Measurements from ENCODE around the gene CELSR1. TPM values are rescaled to one million over a fixed set of nuclear protein-coding genes. Genes with fewer than 3 reads are reported as not detected.

Gene CELSR1, protein sequence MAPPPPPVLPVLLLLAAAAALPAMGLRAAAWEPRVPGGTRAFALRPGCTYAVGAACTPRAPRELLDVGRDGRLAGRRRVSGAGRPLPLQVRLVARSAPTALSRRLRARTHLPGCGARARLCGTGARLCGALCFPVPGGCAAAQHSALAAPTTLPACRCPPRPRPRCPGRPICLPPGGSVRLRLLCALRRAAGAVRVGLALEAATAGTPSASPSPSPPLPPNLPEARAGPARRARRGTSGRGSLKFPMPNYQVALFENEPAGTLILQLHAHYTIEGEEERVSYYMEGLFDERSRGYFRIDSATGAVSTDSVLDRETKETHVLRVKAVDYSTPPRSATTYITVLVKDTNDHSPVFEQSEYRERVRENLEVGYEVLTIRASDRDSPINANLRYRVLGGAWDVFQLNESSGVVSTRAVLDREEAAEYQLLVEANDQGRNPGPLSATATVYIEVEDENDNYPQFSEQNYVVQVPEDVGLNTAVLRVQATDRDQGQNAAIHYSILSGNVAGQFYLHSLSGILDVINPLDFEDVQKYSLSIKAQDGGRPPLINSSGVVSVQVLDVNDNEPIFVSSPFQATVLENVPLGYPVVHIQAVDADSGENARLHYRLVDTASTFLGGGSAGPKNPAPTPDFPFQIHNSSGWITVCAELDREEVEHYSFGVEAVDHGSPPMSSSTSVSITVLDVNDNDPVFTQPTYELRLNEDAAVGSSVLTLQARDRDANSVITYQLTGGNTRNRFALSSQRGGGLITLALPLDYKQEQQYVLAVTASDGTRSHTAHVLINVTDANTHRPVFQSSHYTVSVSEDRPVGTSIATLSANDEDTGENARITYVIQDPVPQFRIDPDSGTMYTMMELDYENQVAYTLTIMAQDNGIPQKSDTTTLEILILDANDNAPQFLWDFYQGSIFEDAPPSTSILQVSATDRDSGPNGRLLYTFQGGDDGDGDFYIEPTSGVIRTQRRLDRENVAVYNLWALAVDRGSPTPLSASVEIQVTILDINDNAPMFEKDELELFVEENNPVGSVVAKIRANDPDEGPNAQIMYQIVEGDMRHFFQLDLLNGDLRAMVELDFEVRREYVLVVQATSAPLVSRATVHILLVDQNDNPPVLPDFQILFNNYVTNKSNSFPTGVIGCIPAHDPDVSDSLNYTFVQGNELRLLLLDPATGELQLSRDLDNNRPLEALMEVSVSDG (N-terminal part only)
- 7.6 TPM for total RNA-seq
- long read RNA-seq, partial matches to known transcripts: 15 of 31 reads
- long read RNA-seq, other reads (novel, unspliced or antisense): 13 of 31 reads

DNA sequence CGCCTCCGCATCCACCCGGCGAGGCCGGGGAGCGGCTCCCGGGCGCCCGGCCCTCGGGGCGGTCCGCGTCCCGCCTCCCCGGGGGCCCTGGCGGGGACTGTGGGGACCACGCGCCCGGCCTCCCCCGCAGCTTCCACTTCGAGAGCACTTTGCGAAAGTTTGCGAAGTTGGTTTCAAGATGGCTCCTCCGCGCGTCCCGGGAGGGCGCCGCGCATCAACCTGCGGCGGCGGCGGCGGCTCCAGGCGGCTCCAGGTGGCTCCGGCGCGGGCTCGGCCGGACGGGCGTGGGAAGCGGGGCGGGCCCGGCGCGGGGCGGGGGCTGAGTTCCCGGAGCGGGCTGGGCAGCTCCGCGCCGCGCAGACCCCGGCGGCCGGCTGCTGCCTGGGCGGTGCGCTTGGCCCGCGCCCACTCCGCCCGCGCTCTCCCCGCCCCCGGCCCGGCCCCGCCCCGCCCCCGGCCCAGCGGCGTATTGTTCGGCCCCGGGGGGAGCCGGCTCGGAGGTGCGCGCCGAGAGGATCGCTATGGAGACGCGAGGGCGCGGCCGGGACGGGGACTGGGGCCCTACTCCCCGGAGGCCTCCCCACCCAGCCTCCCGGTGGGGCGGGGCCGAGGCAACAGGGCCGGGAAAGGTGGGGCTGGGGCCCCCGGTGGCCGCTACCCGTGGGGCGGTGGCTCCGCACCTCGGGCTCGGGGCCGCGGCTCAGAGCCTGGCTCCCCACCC, at the start of gene CELSR1:
Gene CELSR1, minus strand, starts transcription at position 396 of the 721 bp plus-strand sequence. CDS start 450 bp downstream, outside the sequence.
- DNase-seq (no peak), ATAC-seq (ENCODE audit: poor library complexity) (peak; percentile 47)
- intact Hi-C loops (cut with DNase I): loop anchor here (5.0 kb wide), 1 partner anchor 165 kb away; no protein-coding TSS in a partner anchor

DNA sequence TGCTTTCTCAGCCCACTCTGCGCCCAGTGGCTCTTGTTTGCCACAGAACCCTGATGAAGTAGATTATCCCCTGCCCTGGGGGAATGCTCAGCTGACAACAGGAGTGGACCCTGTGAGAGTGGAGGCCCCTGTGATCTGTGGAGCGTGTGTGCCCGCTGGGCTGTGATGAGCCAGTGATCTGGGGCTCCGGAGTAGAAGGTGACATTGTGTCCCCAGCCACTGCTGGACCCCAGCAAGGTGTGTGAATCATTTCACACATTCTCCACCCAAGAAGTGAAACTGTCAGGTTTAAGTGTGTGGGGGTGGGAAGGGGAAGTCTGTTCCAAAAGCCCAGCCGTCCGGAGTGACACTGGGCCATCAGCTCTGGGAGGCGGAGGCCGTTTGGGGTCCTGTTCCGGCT, 49.6 kb upstream of the CELSR1 start:
- intact Hi-C loops (cut with DNase I): loop anchor here (10.0 kb wide), 1 partner anchor 78 kb away; no protein-coding TSS in a partner anchor
- ATAC-seq (ENCODE audit: poor library complexity) (no peak), DNase-seq (peak; percentile 21)

DNA sequence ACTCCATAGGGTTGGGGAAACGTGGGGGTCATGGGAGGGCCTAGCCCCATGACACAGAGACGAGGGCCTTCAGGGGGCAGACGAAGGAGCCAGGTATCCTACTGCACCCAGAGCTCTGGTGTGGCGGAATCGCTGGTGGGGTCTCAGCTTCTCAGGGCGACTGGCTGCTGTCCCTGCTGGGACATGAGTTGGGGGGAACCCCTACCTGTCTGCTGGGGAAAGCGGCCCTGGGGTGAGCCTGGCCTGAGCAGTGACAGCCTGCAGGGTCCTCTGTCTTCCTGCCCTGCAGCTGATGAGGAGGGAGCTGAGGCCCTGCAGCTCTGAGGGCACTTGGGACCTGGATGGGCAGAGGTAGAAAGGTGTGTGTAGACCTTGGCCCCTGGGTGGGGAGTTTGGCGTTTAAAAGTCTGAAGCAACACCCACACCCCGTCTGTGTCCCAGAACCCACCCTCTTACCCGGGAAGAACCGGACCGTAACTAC, 49.2 kb upstream of the CELSR1 start:
- intact Hi-C loops (cut with DNase I): loop anchor here (10.0 kb wide), 1 partner anchor 78 kb away; no protein-coding TSS in a partner anchor
- DNase-seq (peak; percentile 30), ATAC-seq (ENCODE audit: poor library complexity) (no peak)

DNA sequence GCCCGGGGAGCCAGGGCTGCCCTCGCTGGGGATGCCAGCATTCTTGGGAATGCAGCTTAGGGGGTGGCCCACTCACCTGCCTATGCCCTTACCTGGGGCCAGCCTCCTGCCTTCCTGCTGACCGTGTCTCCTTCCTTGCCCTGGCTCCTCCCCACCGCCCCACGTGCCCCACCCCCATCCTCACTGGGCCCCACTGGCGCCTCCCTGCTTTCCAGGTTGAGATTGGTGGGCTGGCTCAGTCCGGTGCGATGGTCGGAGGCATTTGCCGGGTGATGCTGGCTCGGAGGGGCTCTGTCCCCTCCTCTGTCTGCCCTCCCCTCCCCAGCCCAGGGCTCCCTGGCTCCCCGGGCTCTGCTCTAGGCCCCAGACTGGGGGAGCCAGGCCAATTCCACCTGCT, 48.7 kb upstream of the CELSR1 start:
- DNase-seq: peak; percentile 26
- intact Hi-C loops (cut with DNase I): loop anchor here (10.0 kb wide), 1 partner anchor 79 kb away; no protein-coding TSS in a partner anchor

DNA sequence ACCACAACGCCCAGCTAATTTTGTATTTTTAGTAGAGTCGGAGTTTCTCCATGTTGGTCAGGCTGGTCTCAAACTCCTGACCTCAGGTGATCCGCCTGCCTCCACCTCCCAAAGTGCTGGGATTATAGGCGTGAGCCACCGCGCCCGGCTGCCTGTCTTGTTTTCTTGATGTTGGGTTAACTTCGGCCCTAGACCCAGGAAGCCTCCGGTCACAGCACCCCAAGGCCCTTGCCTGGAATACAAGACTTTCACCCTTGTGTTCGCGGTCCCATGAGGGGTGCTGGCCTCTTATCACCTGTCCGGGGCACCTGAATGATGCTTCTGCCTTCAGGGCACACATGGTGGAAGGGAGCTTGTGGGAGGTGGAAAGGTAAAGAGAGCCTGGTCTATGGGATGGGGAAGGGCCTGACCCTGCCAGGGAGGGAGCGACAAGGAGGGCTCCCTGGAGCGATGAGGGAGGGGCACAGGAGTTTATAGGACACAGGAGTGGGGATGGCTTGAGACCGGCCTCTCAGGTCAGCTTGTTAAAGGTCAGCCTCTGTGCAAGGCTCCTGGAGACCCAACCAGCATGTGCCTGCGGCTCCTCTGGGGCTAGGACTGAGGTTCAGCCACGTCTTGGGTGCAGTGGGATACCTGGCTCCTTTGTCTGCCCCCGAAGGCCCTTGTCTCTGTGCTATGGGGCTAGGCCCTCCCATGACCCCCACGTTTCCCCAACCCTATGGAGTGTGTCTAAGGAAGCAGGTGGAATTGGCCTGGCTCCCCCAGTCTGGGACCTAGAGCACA, 48.1 kb upstream of the CELSR1 start:
- intact Hi-C loops (cut with DNase I): loop anchor here (10.0 kb wide), 1 partner anchor 79 kb away; no protein-coding TSS in a partner anchor
- ATAC-seq (ENCODE audit: poor library complexity) (no peak), DNase-seq (peak; percentile 20)

More for the DNA sequence above, 48.7 kb upstream of the CELSR1 start:
- no peak for ATAC-seq (ENCODE audit: poor library complexity)

DNA sequence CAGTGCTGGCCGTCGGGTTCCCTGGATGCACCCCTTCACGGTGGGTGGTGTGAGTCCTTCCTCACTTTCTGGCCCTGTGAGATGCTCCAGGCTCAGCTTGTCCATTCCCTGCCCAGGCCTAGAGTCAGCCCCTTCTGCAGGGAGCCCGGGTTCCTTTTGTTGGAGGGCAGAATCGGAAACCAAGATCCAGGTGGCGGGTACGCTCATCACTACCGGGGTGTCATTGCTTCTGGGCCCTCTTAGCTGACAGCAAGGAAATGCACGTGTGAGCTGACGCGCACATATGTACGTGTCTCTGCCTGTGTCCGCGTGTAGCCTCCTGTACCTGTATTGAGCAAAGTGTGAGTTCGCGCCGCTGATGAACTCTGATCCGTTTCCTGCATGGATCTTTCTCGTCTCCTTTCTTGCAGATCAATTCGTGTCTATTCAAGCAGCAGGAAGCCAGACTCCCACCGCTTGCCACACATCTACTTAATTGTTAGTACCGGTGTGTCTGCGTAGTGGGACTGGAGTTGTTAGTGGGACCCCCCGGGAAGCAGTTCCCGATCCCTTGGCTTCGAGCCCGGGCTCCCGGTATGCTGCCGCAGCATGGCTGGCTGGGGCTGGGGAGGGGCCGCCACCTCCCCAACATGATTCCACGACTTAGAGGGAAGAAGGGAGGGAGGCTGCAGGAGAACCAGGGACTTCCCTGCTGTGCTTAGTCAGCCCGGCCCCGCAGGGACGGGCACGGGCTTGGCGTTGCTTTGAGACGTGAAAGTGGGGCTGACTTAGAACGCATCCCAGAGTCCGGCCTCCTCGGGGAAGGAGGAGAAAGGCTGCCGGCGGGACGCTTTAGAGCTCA, 46.9 kb upstream of the CELSR1 start:
- DNase-seq: peak; percentile 41

DNA sequence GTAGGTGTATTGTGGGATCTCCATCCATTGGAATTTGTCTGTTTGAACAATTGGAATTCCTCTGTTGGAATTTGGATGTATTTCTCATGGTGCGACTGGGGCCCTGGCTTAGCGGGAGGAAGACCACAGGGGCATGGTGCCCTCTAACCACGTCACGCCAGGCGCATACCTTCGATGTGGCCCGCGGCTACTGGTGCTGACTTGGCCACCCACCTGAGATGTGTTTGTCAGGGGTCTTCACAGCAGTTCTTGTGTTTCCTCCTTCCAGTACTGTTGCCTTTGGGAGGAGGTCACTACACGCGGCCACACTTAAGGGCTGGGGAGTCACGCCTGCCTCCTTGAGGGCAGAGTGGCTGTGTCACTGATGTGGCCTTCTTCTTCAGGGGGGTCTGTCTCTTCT, 46.2 kb upstream of the CELSR1 start:
- DNase-seq: no peak
- intact Hi-C loops (cut with DNase I): loop anchor here (10.0 kb wide), 1 partner anchor 81 kb away; no protein-coding TSS in a partner anchor
- no peak for ATAC-seq (ENCODE audit: poor library complexity)

More for the DNA sequence above, 46.9 kb upstream of the CELSR1 start:
- intact Hi-C loops (cut with DNase I): loop anchor here (10.0 kb wide), 1 partner anchor 80 kb away; no protein-coding TSS in a partner anchor
- no peak for ATAC-seq (ENCODE audit: poor library complexity)

DNA sequence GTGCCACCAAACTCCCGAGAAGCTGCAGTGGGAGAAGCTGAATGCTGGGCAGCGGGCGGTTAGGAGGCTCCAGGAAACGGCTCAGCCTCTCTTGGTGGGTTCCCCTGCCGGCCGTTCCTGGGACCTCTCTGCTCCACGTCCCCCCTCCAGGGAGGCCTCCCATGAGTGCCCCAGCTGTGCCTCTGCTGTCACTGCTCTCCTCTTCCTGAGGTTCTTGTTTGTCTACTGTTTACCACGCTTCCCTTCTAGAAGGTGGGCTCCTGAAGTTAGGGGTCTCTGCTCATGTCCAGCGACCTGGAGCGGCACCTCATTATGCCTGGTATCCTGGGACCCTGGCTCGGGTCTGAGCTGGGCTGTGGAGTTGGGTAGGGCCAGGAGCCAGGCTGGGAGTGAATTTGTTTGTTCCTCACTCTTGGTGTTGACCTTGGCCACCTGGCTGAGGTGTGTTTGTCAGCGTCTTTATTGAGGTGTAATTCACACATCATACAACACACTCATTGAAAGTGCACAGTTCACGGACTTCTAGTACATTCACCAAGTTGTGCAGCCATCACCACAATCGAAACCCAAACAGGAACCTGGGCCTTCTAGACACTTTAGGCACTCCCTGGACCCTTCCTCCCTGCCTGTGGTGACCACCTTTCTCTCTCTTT, 45.0 kb upstream of the CELSR1 start:
- ATAC-seq (ENCODE audit: poor library complexity) (no peak), DNase-seq (peak; percentile 19)
- intact Hi-C loops (cut with DNase I): loop anchor here (10.0 kb wide), 1 partner anchor 82 kb away; no protein-coding TSS in a partner anchor

DNA sequence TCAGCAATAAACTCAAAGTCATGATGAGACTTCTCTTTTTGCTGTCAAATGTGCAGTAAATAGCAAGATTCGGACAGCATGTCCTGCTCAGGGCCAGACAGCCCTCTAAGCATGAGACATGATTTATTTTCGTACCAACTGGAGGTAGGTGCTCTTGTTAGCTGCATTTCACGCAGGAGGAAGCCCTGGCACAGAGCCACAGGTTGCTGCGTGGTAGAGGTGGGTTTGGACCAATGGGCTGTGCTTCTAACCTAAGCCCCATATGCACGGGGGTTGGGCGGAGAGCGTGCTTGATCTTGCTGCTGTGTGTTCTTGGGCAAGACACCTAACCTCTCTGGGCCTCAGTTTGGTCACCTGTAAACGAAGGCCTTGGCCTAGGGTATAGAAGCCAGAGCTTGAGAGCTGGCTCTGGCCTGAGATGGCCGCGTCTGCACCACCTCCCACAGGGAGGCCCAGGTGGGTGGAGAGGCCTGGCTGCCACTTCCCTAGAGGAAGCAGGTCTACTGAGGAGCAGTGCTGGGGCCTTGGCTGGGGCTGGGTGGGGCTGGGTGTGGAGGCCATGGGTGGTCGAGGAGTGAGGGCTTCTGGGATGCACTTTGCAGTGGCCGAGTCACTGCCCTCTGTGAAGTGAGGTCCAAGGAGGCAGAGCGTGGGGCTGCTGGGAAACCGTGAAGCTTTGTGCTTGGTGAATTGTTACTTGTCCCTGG, 44.3 kb upstream of the CELSR1 start:
- DNase-seq: peak; percentile 70
- ATAC-seq (ENCODE audit: poor library complexity): no peak

DNA sequence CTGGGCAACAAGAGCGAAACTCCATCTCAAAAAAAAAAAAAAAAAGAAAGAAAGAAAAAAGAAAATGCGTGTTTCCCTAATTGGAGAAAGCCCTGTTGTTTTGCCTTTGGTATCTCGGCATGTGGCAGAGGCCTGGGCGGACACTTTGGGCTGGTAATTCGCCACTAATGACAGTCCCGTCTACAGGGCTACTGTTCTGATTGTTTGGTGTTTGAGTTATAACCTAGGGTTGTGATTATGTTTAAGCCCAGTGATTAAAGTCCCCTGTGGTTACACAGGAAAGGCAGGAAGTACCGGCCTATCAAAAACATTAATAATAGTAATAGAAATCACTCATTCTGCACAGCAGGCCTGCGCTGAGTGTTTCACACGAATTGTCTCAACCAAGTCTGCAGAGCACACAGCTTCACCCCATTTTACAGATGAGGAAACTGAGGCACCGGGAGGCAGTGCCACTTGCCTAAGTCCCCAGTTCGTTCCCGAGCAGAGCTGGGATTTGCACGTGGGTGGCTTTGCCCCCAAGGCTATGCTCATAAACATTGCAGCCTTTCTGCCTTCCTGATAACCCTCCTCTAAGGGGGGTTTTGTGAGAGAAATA, 43.6 kb upstream of the CELSR1 start:
- no peak for ATAC-seq (ENCODE audit: poor library complexity)
- peak; percentile 21 for DNase-seq
- intact Hi-C loops (cut with DNase I): loop anchor here (10.0 kb wide), 1 partner anchor 84 kb away; no protein-coding TSS in a partner anchor

More for the DNA sequence above, 44.3 kb upstream of the CELSR1 start:
- intact Hi-C loops (cut with DNase I): loop anchor here (10.0 kb wide), 1 partner anchor 83 kb away; no protein-coding TSS in a partner anchor

DNA sequence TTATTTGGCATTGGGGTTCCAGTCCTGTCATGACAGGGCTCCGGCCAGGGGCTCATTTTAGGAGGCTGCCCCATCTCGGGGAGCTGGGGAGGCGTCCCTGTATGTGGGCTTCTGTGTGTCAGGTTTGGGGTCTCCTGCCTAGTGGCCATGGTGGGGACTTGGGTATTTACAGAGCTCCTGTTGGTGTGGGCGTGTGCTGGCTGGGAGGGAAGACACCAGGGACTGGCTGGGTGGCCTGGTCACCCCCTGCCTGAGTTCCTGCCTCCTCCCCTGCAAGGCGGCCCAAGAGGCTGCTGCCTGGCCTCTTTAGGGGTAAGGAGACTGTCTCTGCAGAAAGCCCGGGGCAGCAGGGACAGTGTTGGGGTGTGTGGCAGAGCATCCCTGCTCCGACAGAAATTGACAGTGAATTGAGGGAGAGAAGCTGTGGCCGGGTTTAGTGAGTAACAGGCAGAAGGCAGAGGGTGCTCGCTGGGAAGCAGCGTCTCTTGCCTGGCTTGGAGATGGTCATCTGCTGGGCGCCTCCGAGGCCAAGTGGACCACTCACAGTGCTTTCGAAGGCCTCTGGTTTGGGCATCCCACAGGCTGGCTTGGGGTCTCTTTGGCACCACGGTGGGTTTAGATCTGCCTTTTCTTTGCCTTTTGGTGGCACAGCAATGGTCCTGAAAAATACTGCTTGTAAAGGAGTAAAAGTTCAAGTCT, 42.5 kb upstream of the CELSR1 start:
- intact Hi-C loops (cut with DNase I): loop anchor here (10.0 kb wide), 1 partner anchor 85 kb away; no protein-coding TSS in a partner anchor
- DNase-seq (peak; percentile 39), ATAC-seq (ENCODE audit: poor library complexity) (no peak)

DNA sequence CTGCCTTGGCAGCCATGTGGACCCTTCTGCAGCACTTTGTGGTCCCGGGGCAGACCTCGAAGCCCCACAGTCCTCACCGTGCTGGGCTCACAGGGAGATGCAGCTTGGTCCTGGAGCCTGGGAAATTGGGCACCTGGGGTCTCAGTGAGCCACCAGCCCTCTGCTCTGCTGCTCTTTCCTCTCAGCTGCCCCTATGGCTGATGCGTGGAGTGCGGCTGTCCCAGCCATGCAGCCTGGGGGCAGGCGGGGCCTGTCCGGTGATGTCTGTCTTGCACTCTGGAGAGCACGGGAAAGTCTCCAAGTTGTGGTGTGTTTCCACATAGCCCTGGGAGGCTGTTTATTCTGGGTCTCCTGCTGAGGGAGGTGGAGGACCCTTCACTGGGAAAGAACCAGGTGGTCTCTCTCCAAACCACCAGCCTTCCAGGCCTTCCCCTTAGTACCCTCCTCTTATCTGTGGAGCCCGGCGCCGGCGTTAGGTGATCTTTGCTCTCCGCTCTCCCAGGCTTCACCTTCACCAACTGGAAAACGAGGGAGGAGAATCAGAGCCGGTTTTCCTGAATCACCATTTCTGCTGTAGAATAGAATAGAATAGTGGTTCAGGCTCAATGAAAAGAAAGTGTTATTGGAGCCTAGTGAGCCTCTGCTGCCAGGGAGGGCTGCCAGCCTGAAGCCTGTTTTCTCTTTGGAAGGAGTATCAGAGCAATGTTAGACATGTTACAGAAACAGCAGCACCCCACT, 41.6 kb upstream of the CELSR1 start:
- intact Hi-C loops (cut with DNase I): no loop called here
- DNase-seq: peak; percentile 81
- ATAC-seq (ENCODE audit: poor library complexity): peak; percentile 65

DNA sequence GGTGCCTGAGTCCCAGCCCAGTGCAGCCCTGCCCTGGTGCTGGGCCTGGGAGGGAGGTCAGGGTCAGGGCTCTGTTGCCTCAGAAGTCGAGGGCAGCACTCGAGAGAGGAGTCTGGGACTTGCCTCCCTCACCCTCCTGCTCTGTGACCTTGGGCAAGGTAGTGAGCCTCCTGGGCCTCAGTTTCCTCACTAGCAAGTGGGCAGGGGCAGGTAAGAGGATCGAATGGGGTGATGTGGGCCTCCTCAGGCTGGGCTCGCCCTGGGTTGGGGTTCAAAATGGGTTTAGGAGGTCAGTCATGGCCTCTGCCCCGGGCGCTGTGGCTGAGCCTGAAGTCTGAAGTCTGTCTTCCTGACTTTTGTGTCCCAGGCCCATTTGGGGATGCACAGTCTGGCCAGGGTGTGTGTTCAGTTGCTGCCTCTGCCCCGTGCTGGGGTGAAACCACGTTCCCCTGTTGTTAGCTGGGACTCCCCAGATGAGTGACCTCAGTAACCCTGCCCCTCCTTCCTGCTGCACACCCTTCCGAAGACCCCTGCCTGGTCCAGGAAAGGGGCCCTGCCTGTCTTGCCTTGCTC, 40.9 kb upstream of the CELSR1 start:
- DNase-seq: peak; percentile 42
- intact Hi-C loops (cut with DNase I): no loop called here
- ATAC-seq (ENCODE audit: poor library complexity): peak; percentile 24
